ENCODE measurements around the gene XRCC4. TPM values are rescaled to one million over a fixed set of nuclear protein-coding genes. Genes with fewer than 3 reads are reported as not detected.

XRCC4 gene
- total RNA-seq, 1 donor, result 36.5 TPM

Small RNA genes within 50 kb of the gene (small RNA-seq; reads per million reads assigned to genes)
- 116 reads per million, percentile 98 among the genes with 10 or more reads in this experiment for gene SCARNA18

Other genes with a start within 250 kb of the XRCC4 start
- 106 and 130 TPM in 2 replicates for gene TMEM167A, start 153 bp upstream of the XRCC4 start, total RNA-seq (ENCODE audit: low replicate concordance)

All from fibroblast of the aortic adventitia (primary cell).